Measurements from ENCODE around the gene WDR31.
"Not testable (repeated sequence)": the region's sequence is repeated elsewhere in the genome, so short reads cannot be mapped to it uniquely, and the experiment has no call there.

Gene WDR31

GRCh38 chr9:113386571-113387393, 46.7 kb upstream of the WDR31 start:
- H3K4me3 ChIP-seq (ENCODE audit: severe bottlenecking) = no peak overlapping the region
- ATAC-seq (ENCODE audit: low read depth) (no peak; the same call in 2 of the 3 replicates), DNase-seq (ENCODE audit: low spot score) (no peak)
- H3K4me1 ChIP-seq (ENCODE audit: insufficient read depth, poor library complexity, severe bottlenecking) = no peaks in the 10 kb centered on the region
- no peaks in the 10 kb centered on the region for H3K27me3 ChIP-seq (ENCODE audit: insufficient read depth, poor library complexity, severe bottlenecking)
- TF ChIP-seq, protein P1, sequence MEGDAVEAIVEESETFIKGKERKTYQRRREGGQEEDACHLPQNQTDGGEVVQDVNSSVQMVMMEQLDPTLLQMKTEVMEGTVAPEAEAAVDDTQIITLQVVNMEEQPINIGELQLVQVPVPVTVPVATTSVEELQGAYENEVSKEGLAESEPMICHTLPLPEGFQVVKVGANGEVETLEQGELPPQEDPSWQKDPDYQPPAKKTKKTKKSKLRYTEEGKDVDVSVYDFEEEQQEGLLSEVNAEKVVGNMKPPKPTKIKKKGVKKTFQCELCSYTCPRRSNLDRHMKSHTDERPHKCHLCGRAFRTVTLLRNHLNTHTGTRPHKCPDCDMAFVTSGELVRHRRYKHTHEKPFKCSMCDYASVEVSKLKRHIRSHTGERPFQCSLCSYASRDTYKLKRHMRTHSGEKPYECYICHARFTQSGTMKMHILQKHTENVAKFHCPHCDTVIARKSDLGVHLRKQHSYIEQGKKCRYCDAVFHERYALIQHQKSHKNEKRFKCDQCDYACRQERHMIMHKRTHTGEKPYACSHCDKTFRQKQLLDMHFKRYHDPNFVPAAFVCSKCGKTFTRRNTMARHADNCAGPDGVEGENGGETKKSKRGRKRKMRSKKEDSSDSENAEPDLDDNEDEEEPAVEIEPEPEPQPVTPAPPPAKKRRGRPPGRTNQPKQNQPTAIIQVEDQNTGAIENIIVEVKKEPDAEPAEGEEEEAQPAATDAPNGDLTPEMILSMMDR (IDR thresholded peaks at IDR 0.05; ENCODE audit: poor library complexity, severe bottlenecking) = no peak
- H3K36me3 ChIP-seq (ENCODE audit: low read depth) = peaks cover 13% of the 10 kb centered on the region; the same call in 1 of the 2 replicates
- no peak overlapping the region for H3K27ac ChIP-seq (ENCODE audit: poor library complexity, severe bottlenecking)
- H3K9me3 ChIP-seq (ENCODE audit: severe bottlenecking) = no peaks in the 10 kb centered on the region

DNA sequence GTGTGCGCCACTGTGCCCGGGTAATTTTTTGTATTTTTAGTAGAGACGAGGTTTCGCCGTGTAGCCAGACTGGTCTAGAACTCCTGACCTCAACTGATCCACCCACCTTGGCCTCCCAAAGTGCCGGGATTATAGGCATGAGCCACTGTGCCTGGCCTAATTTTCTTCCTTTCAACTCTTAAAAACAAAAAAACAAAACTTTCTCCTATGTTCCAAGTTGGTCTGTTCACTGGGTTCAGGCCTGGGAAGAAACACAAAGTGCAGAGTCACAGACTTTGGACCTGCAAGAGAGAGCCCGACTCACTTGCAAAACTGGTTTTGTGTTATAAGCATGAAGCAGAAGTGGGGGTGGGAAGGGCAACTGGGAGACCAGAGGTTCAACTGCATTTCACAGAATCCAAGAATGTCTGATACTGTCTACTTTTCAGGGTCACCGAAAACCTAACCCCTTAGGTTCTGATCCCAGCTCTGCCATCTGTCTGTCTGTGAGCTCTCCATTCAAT, 41.9 kb upstream of the WDR31 start:
- Histone ChIP-seq H3K4me3 (ENCODE audit: severe bottlenecking) (no peak overlapping the region), H3K27ac (ENCODE audit: poor library complexity, severe bottlenecking) (no peak overlapping the region), H3K4me1 (ENCODE audit: insufficient read depth, poor library complexity, severe bottlenecking) (no peaks in the 10 kb centered on the region), H3K9me3 (ENCODE audit: severe bottlenecking) (no peaks in the 10 kb centered on the region), H3K27me3 (ENCODE audit: insufficient read depth, poor library complexity, severe bottlenecking) (no peaks in the 10 kb centered on the region), H3K36me3 (ENCODE audit: low read depth) (no peaks in the 10 kb centered on the region)
- TF ChIP-seq, protein P1 (IDR thresholded peaks at IDR 0.05; ENCODE audit: poor library complexity, severe bottlenecking) = no peak
- no peak for DNase-seq (ENCODE audit: low spot score)
- no peak for ATAC-seq (ENCODE audit: low read depth)

DNA sequence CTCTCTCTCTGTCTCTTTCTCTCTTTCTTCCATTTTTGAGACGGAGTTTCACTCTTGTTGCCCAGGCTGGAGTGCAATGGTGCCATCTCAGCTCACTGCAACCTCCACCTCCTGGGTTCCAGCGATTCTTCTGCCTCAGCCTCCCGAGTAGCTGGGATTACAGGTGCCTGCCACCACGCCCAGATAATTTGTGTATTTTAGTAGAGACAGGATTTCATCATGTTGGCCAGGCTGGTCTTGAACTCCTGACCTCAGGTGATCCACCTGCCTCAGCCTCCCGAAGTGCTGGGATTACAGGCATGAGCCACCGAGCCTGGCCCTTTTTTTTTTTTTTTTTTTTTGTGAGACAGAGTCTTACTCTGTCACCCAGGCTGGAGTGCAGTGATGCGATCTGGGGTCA, 41.4 kb upstream of the WDR31 start:
- not testable (repeated sequence) for H3K4me3 ChIP-seq (ENCODE audit: severe bottlenecking); H3K27me3 ChIP-seq (ENCODE audit: insufficient read depth, poor library complexity, severe bottlenecking); H3K27ac ChIP-seq (ENCODE audit: poor library complexity, severe bottlenecking); ATAC-seq (ENCODE audit: low read depth); H3K4me1 ChIP-seq (ENCODE audit: insufficient read depth, poor library complexity, severe bottlenecking); DNase-seq (ENCODE audit: low spot score); H3K9me3 ChIP-seq (ENCODE audit: severe bottlenecking); H3K36me3 ChIP-seq (ENCODE audit: low read depth)

DNA sequence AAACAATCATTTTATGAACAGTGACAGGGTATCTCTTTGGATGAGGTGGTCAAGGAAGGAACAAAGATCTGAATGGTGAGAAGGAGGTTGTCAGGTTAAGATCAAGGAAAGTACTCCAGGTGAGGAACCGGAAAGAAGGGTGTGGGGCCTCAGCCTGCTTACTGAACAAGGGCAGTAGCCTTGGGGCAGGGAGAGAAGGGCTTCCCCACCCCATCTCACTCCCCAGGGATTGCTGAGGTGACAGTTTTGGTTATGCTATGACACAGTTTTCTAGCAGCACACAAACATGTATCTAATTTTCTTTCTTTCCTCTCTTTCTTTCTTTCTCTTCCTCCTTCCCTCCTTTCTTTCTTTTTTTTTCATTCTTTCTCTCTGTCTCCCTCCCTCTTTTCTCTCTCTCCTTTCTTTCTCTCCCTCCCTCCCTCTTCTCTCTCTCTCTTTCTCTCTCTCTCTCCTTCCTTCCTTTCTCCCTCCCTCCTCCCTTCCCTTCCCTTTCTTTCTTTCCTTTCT, 40.8 kb upstream of the WDR31 start:
- Histone ChIP-seq H3K4me3 (ENCODE audit: severe bottlenecking) (no peak overlapping the region), H3K36me3 (ENCODE audit: low read depth) (no peaks in the 10 kb centered on the region)
- ATAC-seq (ENCODE audit: low read depth) = no peak

GRCh38 chr9:113379829-113380210, 39.7 kb upstream of the WDR31 start:
- not testable (repeated sequence) for H3K4me3 ChIP-seq (ENCODE audit: severe bottlenecking); ATAC-seq (ENCODE audit: low read depth); DNase-seq (ENCODE audit: low spot score); H3K9me3 ChIP-seq (ENCODE audit: severe bottlenecking); H3K36me3 ChIP-seq (ENCODE audit: low read depth); H3K4me1 ChIP-seq (ENCODE audit: insufficient read depth, poor library complexity, severe bottlenecking); H3K27ac ChIP-seq (ENCODE audit: poor library complexity, severe bottlenecking); H3K27me3 ChIP-seq (ENCODE audit: insufficient read depth, poor library complexity, severe bottlenecking)

More for the DNA sequence above, 40.8 kb upstream of the WDR31 start:
- no peak for DNase-seq (ENCODE audit: low spot score)
- TF ChIP-seq, protein P1 (IDR thresholded peaks at IDR 0.05; ENCODE audit: poor library complexity, severe bottlenecking) = no peak
- H3K27ac ChIP-seq (ENCODE audit: poor library complexity, severe bottlenecking) = no peak overlapping the region
- H3K4me1 ChIP-seq (ENCODE audit: insufficient read depth, poor library complexity, severe bottlenecking) = no peaks in the 10 kb centered on the region
- no peaks in the 10 kb centered on the region for H3K9me3 ChIP-seq (ENCODE audit: severe bottlenecking)
- H3K27me3 ChIP-seq (ENCODE audit: insufficient read depth, poor library complexity, severe bottlenecking) = no peaks in the 10 kb centered on the region

DNA sequence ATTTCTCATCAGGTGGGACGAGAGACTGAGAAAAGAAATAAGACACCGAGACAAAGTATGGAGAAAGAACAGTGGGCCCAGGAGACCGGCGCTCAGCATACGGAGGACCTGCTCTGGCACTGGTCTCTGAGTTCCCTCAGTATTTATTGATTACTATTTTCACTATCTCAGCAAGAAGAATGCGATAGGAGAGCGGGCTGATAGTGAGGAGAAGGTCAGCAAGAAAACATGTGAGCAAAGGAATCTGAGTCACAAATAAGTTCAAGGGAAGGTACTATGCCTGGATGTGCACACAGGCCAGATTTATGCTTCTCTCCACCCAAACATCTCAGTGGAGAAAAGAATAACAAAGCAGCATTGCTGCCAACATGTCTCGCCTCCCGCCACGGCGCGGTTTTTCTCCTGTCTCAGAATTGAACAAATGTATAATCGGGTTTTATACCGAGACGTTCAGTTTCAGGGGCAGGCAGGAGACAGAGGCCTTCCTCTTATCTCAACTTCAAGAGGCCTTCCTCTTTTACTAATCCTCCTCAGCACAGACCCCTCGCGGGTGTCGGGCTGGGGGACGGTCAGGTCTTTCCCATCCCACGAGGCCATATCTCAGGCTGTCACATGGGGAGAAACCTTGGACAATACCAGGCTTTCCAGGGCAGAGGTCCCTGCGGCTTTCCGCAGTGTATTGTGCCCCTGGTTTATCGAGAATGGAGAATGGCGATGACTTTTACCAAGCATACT, 39.2 kb upstream of the WDR31 start:
- not testable (repeated sequence) for ATAC-seq (ENCODE audit: low read depth); H3K4me3 ChIP-seq (ENCODE audit: severe bottlenecking); H3K27ac ChIP-seq (ENCODE audit: poor library complexity, severe bottlenecking); H3K4me1 ChIP-seq (ENCODE audit: insufficient read depth, poor library complexity, severe bottlenecking); H3K9me3 ChIP-seq (ENCODE audit: severe bottlenecking); DNase-seq (ENCODE audit: low spot score); H3K27me3 ChIP-seq (ENCODE audit: insufficient read depth, poor library complexity, severe bottlenecking); H3K36me3 ChIP-seq (ENCODE audit: low read depth)

All from RWPE2 (cell line).